GM18951 (cell line): ENCODE results near the gene CEMP1.

Source experiments
- POLR2A ChIP-seq: IDR thresholded peaks from 4 replicates; pipeline ENCODE4 v1.6.1; 2011; ENCODE audit warnings: mild to moderate bottlenecking; ENCODE audit not compliant: insufficient read length, insufficient read depth; ENCODE audit errors: extremely low read depth
- in situ Hi-C: fragments of 300-500 bp; cut with MboI; formaldehyde crosslinking; loops from one replicate; pipeline ENCODE4 v1.12.0; 2022; ENCODE audit warnings: low sequenced_read_pairs, mixed read lengths, inconsistent platforms; ENCODE audit not compliant: unreplicated experiment

The CEMP1 gene

GRCh38 chr16:2505695-2506094 is 25.5 kb downstream of the CEMP1 start:
- in situ Hi-C loops = no loop called here
- no peak for TF ChIP-seq POLR2A

GRCh38 chr16:2501946-2502895 is 29.0 kb downstream of the CEMP1 start:
- in situ Hi-C loops = no loop called here
- no peak for TF ChIP-seq POLR2A

DNA sequence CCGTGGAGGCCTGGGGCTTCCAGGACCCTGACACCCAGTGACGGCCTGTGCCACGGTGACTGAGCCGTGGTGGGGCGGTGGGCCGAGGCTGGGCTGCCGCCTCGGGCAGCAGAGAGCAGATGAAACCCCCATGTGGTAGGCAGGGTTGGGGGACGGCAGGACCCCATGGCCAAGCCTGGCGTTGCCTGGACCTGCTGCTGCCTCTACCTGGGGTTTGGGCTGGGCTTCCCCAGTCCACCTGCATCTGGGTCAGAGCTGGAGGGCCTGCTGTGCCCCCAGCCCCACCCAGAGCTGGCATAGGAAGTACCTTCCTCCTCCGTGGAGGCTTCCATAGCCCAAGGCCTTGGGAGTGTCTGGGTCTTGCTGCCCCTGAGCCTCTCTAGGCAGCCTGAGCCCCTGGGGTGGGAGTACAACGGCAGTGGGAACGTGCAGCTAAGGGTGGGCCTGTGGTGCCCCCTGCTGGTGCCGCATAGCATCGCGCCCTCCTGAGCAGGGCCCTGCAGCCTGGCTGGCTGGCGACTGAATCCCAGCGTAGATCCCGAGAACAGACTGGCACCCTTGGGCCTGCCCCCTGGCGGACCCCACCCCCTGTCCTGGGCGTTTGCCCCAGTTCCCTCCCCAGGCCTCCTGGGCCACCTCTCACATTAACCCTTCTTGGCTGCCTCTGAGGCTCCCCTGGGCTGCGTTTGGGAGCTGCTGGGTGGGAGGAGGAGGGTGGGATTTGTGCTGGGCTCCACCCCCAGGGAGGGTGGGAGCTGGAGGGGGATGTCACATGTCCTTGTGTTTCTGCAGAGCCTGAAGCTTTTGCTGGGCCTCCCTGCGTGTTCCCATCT is 30.1 kb downstream of the CEMP1 start:
- in situ Hi-C loops = no loop called here

DNA sequence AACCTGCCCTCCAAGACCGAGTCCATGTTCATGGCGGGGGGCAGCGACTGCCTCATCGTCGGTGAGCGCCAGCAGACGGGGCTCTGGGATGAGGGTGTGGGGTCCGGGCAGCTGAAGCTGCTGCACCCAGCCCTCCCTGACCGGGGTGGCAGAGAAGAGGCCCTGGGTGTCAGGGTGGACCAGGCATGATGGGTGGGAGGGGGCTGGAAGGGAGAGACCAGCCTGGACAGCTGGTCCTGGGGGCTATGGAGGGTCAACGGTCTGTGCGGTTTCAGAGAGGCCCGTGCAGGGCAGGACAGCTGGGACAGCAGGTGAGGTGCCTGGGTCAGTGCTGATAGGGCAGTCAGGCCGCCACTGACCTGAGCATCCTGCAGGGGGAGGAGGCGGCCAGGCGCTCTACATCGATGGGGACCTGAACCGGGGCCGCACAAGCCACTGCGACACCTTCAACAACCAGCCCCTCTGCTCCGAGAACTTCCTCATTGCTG is 30.7 kb downstream of the CEMP1 start:
- TF ChIP-seq POLR2A = no peak
- in situ Hi-C loops = no loop called here

More for the DNA sequence above, 30.1 kb downstream of the CEMP1 start:
- no peak for TF ChIP-seq POLR2A

DNA sequence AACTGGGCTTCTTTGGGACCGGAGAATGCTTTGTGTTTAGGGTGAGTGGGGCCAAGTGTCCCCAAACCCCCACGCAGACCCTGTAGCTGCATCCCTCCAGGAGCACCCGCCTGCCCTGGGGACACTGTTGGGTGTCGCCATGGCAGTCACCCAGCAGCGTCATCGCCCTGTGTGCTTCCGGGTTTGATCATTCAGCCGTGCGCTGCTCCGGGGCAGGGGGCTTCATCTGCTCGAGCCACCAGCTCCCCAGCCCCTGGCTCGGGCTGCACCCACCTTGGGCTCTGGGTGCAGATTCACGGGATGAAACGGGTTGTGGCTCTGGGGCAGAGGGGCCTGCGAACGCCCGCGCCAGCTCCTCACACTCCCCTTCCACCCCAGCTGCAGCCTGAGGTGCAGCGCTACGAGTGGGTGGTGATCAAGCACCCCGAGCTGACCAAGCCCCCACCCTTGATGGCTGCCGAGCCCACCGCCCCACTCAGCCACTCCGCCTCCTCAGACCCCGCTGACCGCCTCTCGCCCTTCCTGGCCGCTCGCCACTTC is 31.2 kb downstream of the CEMP1 start:
- in situ Hi-C loops = no loop called here

GRCh38 chr16:2499454-2499853 is 31.8 kb downstream of the CEMP1 start:
- in situ Hi-C loops = no loop called here
- TF ChIP-seq POLR2A = no peak

More for the DNA sequence above, 31.2 kb downstream of the CEMP1 start:
- no peak for TF ChIP-seq POLR2A

DNA sequence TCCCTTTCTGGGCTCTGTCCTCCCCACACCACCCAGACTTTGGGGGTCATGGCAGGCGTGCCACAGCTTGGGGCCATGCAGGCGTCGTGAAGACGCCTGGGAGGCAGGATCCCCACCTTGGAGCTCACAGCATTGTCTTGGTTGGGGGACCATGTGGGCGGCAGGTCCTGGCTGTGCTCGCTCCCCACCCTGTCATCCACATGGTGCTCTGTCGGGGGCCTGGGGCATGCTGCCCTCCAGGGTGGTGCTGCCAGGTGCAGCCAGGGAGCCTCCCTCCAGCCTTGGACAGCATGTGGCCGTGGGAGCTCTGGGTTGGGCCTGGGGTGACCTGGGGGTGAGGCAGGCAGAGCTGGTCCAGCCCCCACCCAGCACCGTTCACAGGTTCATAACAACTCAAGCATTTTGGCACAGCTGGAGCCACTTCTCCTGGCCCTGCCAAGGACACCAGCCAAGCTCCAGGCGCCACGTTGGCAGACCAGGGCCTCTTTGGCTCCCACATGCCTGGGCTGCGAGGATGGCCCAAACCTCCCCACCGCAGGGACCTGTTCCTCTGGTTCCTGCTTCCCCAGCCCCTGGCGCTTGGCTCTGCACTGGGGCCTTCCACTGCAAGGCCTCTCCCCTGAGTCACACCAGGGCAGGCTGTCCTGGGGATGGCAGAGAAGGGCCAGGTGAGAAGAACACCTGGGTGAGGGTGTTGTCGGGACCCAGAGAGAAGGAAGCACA is 32.5 kb downstream of the CEMP1 start:
- in situ Hi-C loops = no loop called here
- no peak for TF ChIP-seq POLR2A

DNA sequence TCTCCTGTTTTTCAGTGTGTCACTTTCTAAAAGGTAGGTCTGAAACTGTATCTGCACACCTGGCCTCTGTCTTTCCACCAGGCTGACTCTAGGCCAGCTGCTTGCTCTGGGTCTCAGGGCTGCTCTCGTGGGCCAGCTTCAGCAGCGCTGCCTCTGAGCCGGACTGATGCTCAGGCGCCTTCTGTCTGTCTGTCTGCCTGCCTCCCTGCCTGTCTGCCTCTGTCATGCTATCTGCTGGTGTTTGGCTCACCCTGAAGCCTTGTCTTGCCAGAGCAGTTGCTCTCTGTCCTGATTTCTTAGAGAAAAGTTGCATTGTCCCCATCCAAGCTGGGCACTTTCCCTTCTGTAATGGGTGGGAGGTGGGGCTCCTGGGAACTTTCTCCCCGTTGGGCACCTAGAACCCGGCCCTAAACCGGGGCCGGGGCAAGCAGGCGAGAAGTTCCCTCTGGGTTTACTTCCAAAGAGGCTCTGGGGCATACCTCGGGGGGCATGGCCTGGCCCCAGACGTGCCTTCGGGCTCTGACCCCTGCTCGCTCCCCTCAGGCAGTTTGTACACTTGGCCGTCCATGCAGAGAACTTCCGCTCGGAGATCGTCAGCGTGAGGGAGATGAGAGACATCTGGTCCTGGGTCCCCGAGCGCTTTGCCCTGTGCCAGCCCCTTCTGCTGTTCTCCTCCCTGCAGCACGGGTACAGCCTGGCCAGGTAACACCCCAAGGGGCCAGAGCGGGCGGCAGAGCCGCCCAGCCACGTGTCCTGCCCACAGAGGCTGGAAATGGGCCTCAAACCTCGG is 33.3 kb downstream of the CEMP1 start:
- in situ Hi-C loops = no loop called here
- no peak for TF ChIP-seq POLR2A

DNA sequence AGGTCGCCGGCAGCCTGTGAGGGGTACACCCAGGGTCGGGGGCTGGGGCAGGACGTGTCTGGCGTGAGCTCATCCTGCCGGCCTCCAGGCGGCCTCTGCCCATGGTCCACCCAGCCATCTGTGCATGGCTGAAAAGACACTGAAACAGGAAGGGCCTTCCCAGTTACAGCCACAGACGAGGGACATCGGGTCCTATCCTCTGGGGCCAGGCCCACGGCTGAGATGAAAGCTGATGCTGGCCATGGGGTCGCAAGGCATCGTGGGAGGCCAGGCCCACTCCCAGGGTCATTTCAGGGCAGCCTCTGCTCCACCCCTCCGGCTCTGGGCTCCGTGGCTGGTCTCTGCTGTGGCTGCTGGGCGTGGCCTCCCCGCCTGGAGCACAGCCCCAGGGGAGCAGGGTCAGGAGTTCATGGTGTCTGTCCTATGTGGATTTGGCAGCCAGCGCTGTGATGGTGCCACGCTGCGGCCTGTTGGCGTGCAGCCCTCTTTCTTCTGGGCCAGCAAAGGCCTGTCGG is 34.0 kb downstream of the CEMP1 start:
- in situ Hi-C loops = no loop called here
- TF ChIP-seq POLR2A = no peak

DNA sequence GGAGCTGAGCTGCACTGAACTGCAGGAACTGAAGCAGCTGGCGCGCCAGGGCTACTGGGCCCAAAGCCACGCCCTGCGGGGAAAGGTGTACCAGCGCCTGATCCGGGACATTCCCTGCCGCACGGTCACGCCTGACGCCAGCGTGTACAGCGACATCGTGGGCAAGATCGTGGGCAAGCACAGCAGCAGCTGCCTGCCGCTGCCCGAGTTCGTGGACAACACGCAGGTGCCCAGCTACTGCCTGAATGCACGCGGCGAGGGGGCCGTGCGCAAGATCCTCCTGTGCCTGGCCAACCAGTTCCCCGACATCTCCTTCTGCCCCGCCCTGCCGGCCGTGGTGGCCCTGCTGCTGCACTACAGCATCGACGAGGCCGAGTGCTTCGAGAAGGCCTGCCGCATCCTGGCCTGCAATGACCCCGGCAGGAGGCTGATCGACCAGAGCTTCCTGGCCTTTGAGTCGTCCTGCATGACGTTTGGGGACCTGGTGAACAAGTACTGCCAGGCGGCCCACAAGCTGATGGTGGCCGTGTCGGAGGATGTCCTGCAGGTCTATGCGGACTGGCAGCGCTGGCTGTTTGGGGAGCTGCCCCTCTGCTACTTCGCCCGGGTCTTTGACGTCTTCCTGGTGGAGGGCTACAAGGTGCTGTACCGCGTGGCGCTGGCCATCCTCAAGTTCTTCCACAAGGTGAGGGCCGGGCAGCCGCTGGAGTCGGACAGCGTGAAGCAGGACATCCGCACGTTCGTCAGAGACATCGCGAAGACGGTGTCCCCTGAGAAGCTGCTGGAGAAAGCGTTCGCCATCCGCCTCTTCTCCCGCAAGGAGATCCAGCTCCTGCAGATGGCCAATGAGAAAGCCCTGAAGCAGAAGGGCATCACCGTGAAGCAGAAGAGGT is 34.7 kb downstream of the CEMP1 start:
- in situ Hi-C loops = no loop called here
- TF ChIP-seq POLR2A = no peak

- in situ Hi-C loops = no loop called here
Observed at GRCh38 chr16:2495041-2495440, 36.2 kb downstream of the CEMP1 start.

More at GRCh38 chr16:2495041-2495440, 36.2 kb downstream of the CEMP1 start:
- TF ChIP-seq POLR2A = no peak
